ENCODE results near the gene PCDH17. TPM values are rescaled to one million over a fixed set of nuclear protein-coding genes. Genes with fewer than 3 reads are reported as not detected.

The PCDH17 gene, protein sequence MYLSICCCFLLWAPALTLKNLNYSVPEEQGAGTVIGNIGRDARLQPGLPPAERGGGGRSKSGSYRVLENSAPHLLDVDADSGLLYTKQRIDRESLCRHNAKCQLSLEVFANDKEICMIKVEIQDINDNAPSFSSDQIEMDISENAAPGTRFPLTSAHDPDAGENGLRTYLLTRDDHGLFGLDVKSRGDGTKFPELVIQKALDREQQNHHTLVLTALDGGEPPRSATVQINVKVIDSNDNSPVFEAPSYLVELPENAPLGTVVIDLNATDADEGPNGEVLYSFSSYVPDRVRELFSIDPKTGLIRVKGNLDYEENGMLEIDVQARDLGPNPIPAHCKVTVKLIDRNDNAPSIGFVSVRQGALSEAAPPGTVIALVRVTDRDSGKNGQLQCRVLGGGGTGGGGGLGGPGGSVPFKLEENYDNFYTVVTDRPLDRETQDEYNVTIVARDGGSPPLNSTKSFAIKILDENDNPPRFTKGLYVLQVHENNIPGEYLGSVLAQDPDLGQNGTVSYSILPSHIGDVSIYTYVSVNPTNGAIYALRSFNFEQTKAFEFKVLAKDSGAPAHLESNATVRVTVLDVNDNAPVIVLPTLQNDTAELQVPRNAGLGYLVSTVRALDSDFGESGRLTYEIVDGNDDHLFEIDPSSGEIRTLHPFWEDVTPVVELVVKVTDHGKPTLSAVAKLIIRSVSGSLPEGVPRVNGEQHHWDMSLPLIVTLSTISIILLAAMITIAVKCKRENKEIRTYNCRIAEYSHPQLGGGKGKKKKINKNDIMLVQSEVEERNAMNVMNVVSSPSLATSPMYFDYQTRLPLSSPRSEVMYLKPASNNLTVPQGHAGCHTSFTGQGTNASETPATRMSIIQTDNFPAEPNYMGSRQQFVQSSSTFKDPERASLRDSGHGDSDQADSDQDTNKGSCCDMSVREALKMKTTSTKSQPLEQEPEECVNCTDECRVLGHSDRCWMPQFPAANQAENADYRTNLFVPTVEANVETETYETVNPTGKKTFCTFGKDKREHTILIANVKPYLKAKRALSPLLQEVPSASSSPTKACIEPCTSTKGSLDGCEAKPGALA (N-terminal part only)
- 0.16 TPM in 1 of 2 replicates, not detected in the other for total RNA-seq

GRCh38 chr13:57631596-57632275, at the start of gene PCDH17:
Gene PCDH17 (plus strand): TSS chr13:57631744. CDS start chr13:57632547, 803 bp downstream.

All from bronchial smooth muscle cell (primary cell).